Measurements from ENCODE around the gene RWDD3.

RWDD3 gene

DNA sequence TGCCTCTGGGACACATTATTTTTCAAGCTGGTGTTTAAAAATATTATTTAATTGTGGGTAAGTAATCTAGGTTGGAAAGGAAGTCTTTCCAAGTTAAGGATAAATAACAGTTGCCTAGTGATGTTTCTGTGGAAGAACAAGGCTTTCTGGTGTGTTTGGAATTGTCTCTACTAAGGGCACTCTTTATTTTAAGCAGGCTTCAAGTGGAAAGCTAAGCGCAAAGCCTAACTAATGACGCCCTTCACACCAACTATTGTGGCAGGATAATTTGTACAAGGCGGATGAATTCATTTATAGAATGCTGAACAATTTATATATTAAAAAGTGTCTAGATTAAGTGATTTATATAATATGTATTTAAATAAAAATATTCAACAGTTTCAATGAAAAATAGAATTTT, 25.1 kb upstream of the RWDD3 start:
- H3K4me3 ChIP-seq (replicated peaks; ENCODE audit: insufficient read depth, low read length) = no peak overlapping the region
- no peaks in the 10 kb centered on the region for H3K27me3 ChIP-seq (ENCODE audit: insufficient read depth, poor library complexity, severe bottlenecking)
- TF ChIP-seq, protein P1, sequence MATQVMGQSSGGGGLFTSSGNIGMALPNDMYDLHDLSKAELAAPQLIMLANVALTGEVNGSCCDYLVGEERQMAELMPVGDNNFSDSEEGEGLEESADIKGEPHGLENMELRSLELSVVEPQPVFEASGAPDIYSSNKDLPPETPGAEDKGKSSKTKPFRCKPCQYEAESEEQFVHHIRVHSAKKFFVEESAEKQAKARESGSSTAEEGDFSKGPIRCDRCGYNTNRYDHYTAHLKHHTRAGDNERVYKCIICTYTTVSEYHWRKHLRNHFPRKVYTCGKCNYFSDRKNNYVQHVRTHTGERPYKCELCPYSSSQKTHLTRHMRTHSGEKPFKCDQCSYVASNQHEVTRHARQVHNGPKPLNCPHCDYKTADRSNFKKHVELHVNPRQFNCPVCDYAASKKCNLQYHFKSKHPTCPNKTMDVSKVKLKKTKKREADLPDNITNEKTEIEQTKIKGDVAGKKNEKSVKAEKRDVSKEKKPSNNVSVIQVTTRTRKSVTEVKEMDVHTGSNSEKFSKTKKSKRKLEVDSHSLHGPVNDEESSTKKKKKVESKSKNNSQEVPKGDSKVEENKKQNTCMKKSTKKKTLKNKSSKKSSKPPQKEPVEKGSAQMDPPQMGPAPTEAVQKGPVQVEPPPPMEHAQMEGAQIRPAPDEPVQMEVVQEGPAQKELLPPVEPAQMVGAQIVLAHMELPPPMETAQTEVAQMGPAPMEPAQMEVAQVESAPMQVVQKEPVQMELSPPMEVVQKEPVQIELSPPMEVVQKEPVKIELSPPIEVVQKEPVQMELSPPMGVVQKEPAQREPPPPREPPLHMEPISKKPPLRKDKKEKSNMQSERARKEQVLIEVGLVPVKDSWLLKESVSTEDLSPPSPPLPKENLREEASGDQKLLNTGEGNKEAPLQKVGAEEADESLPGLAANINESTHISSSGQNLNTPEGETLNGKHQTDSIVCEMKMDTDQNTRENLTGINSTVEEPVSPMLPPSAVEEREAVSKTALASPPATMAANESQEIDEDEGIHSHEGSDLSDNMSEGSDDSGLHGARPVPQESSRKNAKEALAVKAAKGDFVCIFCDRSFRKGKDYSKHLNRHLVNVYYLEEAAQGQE (IDR thresholded peaks at IDR 0.05; ENCODE audit: insufficient replicate concordance, low read depth) = no peak
- TF ChIP-seq, protein P2, sequence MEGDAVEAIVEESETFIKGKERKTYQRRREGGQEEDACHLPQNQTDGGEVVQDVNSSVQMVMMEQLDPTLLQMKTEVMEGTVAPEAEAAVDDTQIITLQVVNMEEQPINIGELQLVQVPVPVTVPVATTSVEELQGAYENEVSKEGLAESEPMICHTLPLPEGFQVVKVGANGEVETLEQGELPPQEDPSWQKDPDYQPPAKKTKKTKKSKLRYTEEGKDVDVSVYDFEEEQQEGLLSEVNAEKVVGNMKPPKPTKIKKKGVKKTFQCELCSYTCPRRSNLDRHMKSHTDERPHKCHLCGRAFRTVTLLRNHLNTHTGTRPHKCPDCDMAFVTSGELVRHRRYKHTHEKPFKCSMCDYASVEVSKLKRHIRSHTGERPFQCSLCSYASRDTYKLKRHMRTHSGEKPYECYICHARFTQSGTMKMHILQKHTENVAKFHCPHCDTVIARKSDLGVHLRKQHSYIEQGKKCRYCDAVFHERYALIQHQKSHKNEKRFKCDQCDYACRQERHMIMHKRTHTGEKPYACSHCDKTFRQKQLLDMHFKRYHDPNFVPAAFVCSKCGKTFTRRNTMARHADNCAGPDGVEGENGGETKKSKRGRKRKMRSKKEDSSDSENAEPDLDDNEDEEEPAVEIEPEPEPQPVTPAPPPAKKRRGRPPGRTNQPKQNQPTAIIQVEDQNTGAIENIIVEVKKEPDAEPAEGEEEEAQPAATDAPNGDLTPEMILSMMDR (IDR thresholded peaks at IDR 0.05; ENCODE audit: insufficient read depth, low read length) = no peak
- no peak for TF ChIP-seq GABPA (IDR thresholded peaks at IDR 0.05; ENCODE audit: low read depth)
- TF ChIP-seq SPI1 (IDR thresholded peaks at IDR 0.05; ENCODE audit: borderline replicate concordance, low read depth) = no peak
- no peak for TF ChIP-seq POLR2AphosphoS5 (IDR thresholded peaks at IDR 0.05; ENCODE audit: low read depth)
- no peak for DNase-seq (ENCODE audit: low read depth in 1 of 2, low spot score in 1 of 2)
- H3K27ac ChIP-seq (replicated peaks) = no peak overlapping the region

DNA sequence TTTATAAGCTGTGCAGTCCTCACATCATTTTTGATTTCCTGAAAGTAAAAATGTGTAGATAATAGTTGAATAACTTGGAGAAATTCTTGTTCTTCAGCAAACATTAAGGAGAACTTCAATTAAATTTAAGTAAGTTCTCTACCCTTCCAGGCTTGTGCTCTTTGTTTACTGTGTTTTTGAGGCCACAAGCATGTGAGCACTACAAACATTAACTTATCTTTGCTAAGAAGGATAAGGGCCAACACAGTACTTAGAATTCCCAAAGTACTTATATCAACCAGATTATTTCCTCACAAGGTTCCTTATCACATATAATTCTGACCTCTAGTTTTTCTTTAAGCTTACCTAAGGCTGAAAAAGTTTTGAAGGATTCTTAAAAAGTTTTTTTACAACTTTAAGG, 24.7 kb upstream of the RWDD3 start:
- TF ChIP-seq, protein P1 (IDR thresholded peaks at IDR 0.05; ENCODE audit: insufficient replicate concordance, low read depth) = no peak
- no peak for TF ChIP-seq POLR2AphosphoS5 (IDR thresholded peaks at IDR 0.05; ENCODE audit: low read depth)
- TF ChIP-seq GABPA (IDR thresholded peaks at IDR 0.05; ENCODE audit: low read depth) = no peak
- TF ChIP-seq SPI1 (IDR thresholded peaks at IDR 0.05; ENCODE audit: borderline replicate concordance, low read depth) = no peak
- TF ChIP-seq, protein P2 (IDR thresholded peaks at IDR 0.05; ENCODE audit: insufficient read depth, low read length) = no peak
- Histone ChIP-seq H3K27ac (replicated peaks) (no peak overlapping the region), H3K4me3 (replicated peaks; ENCODE audit: insufficient read depth, low read length) (no peak overlapping the region), H3K27me3 (ENCODE audit: insufficient read depth, poor library complexity, severe bottlenecking) (no peaks in the 10 kb centered on the region)
- DNase-seq (ENCODE audit: low read depth in 1 of 2, low spot score in 1 of 2) = no peak

DNA sequence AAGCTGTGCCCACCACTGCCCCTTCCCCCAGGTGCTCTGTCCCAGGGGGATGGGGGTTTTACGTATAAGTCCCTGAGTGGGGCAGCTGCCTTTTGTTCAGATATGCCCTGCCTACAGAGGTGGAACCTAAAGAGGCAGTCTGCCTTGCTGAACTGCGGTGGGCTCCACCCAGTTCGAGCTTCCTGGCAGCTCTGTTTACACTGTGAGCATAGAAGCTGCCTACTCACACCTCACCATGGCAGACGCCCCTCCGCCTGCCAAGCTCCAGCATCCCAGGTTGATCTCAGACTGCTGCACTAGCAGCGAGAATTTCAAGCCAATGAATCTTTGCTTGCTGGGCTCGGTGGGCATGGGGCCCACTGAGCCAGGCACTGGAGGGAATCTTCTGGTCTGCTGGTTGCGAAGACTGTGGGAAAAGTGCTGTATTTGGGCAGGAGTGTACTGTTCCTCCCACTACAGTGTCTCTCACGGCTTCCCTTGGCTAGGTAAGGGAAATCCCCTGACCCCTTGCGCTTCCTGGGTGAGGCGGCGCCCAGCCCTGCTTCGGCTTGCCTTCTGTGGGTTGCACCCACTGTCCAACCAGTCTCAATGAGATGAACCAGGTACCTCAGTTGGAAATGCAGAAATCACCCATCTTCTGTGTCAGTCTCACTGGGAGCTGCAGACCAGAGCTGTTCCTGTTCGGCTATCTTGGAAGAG, 17.6 kb upstream of the RWDD3 start:
- no peak overlapping the region for H3K27ac ChIP-seq (replicated peaks)
- H3K4me3 ChIP-seq (replicated peaks; ENCODE audit: insufficient read depth, low read length) = no peak overlapping the region
- DNase-seq (ENCODE audit: low read depth in 1 of 2, low spot score in 1 of 2) = no peak
- H3K27me3 ChIP-seq (ENCODE audit: insufficient read depth, poor library complexity, severe bottlenecking) = no peaks in the 10 kb centered on the region
- TF ChIP-seq, protein P1 (IDR thresholded peaks at IDR 0.05; ENCODE audit: insufficient replicate concordance, low read depth) = no peak
- TF ChIP-seq SPI1 (IDR thresholded peaks at IDR 0.05; ENCODE audit: borderline replicate concordance, low read depth) (no peak), GABPA (IDR thresholded peaks at IDR 0.05; ENCODE audit: low read depth) (no peak)
- TF ChIP-seq, protein P2 (IDR thresholded peaks at IDR 0.05; ENCODE audit: insufficient read depth, low read length) = no peak

Measured in HL-60 (cell line).